ENCODE data around the gene PIGO. TPM values are rescaled to one million over a fixed set of nuclear protein-coding genes. Genes with fewer than 3 reads are reported as not detected.

PIGO gene
- total and polyA plus RNA-seq, 9 of the 15 experiments (the other 6 are each of a cell fraction or from before 2014, with no cell fraction given), result 5.4 to 13.7 (median 9.7) TPM

DNA sequence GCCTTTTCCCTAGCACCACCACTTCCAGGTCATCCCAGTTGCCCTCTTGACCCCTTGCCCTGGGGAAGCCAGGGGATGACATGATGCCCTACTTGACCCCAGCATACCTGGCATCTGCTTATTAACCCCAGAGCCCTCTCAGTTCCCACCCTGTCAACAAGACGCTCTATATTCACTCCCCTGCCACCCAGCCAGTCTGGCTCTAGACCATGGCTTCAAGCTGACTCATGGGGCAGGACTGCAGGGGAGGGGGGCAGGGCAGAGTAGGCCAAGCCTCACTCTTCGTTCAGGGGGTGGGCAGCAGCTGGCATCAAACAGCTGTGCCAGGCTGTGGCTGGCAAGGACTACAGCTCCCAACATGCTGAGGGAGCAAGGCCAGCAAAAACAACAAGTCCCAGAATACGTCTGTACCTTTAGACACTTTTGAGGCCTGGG is 14.0 kb upstream of the PIGO start (continued):
- TF ChIP-seq, protein P1, sequence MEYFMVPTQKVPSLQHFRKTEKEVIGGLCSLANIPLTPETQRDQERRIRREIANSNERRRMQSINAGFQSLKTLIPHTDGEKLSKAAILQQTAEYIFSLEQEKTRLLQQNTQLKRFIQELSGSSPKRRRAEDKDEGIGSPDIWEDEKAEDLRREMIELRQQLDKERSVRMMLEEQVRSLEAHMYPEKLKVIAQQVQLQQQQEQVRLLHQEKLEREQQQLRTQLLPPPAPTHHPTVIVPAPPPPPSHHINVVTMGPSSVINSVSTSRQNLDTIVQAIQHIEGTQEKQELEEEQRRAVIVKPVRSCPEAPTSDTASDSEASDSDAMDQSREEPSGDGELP (CRISPR knock-in tag; IDR thresholded peaks at IDR 0.05; ENCODE audit: borderline replicate concordance), result peak; percentile 43; the same call in 1 of the 2 replicates
- 0 out of 2 replicates have a peak, but pooled peaks have one; percentile 5 for TF ChIP-seq ZNF316 (IDR thresholded peaks at IDR 0.05)
- TF ChIP-seq, protein P2, sequence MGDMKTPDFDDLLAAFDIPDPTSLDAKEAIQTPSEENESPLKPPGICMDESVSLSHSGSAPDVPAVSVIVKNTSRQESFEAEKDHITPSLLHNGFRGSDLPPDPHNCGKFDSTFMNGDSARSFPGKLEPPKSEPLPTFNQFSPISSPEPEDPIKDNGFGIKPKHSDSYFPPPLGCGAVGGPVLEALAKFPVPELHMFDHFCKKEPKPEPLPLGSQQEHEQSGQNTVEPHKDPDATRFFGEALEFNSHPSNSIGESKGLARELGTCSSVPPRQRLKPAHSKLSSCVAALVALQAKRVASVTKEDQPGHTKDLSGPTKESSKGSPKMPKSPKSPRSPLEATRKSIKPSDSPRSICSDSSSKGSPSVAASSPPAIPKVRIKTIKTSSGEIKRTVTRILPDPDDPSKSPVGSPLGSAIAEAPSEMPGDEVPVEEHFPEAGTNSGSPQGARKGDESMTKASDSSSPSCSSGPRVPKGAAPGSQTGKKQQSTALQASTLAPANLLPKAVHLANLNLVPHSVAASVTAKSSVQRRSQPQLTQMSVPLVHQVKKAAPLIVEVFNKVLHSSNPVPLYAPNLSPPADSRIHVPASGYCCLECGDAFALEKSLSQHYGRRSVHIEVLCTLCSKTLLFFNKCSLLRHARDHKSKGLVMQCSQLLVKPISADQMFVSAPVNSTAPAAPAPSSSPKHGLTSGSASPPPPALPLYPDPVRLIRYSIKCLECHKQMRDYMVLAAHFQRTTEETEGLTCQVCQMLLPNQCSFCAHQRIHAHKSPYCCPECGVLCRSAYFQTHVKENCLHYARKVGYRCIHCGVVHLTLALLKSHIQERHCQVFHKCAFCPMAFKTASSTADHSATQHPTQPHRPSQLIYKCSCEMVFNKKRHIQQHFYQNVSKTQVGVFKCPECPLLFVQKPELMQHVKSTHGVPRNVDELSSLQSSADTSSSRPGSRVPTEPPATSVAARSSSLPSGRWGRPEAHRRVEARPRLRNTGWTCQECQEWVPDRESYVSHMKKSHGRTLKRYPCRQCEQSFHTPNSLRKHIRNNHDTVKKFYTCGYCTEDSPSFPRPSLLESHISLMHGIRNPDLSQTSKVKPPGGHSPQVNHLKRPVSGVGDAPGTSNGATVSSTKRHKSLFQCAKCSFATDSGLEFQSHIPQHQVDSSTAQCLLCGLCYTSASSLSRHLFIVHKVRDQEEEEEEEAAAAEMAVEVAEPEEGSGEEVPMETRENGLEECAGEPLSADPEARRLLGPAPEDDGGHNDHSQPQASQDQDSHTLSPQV (IDR thresholded peaks at IDR 0.05), result no peak
- TF ChIP-seq, protein P3, sequence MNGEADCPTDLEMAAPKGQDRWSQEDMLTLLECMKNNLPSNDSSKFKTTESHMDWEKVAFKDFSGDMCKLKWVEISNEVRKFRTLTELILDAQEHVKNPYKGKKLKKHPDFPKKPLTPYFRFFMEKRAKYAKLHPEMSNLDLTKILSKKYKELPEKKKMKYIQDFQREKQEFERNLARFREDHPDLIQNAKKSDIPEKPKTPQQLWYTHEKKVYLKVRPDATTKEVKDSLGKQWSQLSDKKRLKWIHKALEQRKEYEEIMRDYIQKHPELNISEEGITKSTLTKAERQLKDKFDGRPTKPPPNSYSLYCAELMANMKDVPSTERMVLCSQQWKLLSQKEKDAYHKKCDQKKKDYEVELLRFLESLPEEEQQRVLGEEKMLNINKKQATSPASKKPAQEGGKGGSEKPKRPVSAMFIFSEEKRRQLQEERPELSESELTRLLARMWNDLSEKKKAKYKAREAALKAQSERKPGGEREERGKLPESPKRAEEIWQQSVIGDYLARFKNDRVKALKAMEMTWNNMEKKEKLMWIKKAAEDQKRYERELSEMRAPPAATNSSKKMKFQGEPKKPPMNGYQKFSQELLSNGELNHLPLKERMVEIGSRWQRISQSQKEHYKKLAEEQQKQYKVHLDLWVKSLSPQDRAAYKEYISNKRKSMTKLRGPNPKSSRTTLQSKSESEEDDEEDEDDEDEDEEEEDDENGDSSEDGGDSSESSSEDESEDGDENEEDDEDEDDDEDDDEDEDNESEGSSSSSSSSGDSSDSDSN (IDR thresholded peaks at IDR 0.05; ENCODE audit: borderline replicate concordance in 1 of 2, low read depth in 2 of 2, low read length in 2 of 2), result no peak
- TF ChIP-seq, protein P4, sequence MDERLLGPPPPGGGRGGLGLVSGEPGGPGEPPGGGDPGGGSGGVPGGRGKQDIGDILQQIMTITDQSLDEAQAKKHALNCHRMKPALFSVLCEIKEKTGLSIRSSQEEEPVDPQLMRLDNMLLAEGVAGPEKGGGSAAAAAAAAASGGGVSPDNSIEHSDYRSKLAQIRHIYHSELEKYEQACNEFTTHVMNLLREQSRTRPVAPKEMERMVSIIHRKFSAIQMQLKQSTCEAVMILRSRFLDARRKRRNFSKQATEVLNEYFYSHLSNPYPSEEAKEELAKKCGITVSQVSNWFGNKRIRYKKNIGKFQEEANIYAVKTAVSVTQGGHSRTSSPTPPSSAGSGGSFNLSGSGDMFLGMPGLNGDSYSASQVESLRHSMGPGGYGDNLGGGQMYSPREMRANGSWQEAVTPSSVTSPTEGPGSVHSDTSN (CRISPR knock-in tag; IDR thresholded peaks at IDR 0.05; ENCODE audit: low read depth), result no peak
- TF ChIP-seq, protein P4 (tag; conservative IDR thresholded peaks at IDR 0.05; ENCODE audit: low read depth), result no peak
- TF ChIP-seq, protein P5, sequence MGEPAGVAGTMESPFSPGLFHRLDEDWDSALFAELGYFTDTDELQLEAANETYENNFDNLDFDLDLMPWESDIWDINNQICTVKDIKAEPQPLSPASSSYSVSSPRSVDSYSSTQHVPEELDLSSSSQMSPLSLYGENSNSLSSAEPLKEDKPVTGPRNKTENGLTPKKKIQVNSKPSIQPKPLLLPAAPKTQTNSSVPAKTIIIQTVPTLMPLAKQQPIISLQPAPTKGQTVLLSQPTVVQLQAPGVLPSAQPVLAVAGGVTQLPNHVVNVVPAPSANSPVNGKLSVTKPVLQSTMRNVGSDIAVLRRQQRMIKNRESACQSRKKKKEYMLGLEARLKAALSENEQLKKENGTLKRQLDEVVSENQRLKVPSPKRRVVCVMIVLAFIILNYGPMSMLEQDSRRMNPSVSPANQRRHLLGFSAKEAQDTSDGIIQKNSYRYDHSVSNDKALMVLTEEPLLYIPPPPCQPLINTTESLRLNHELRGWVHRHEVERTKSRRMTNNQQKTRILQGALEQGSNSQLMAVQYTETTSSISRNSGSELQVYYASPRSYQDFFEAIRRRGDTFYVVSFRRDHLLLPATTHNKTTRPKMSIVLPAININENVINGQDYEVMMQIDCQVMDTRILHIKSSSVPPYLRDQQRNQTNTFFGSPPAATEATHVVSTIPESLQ (CRISPR knock-in tag; IDR thresholded peaks at IDR 0.05), result no peak
- TF ChIP-seq ATF7 (IDR thresholded peaks at IDR 0.05), result no peak
- no peak for TF ChIP-seq BRF1 (IDR thresholded peaks at IDR 0.05; ENCODE audit: borderline replicate concordance, extremely low read depth, insufficient read length)
- TF ChIP-seq MCM7 (IDR thresholded peaks at IDR 0.05), result no peak
- 0 out of 2 replicates have a peak, but pooled peaks have one; percentile 14 for TF ChIP-seq NFE2 (IDR thresholded peaks at IDR 0.05; ENCODE audit: low read depth)
- TF ChIP-seq ARID2 (IDR thresholded peaks at IDR 0.05), result no peak
- TF ChIP-seq ZNF561 (CRISPR knock-in tag; conservative IDR thresholded peaks at IDR 0.05), result no peak
- no peak for TF ChIP-seq PTBP1 (IDR thresholded peaks at IDR 0.05; ENCODE audit: low read depth, low read length)
- no peak for TF ChIP-seq SREBF2 (CRISPR knock-in tag; IDR thresholded peaks at IDR 0.05)

Measured in K562 (cell line).